Measurements from ENCODE around the gene OR8B2. TPM values are rescaled to one million over a fixed set of nuclear protein-coding genes. Genes with fewer than 3 reads are reported as not detected.

Gene OR8B2
- total RNA-seq, 4 donors from 2014 or later = not detected

GRCh38 chr11:124344346-124344745 lies 40.0 kb downstream of the OR8B2 start:
- Histone ChIP-seq H3K36me3 (no peaks in the 10 kb centered on the region), H3K27me3 (no peaks in the 10 kb centered on the region), H3K9me3 (peaks cover 0 to under 1% of the 10 kb centered on the region in 2 donors), H3K27ac (no peak overlapping the region), H3K4me3 (no peak overlapping the region), H3K4me1 (no peaks in the 10 kb centered on the region)
- no peak for DNase-seq
- no peak for TF ChIP-seq CTCF (IDR thresholded peaks at IDR 0.05)
- TF ChIP-seq POLR2A (IDR thresholded peaks at IDR 0.05) = no peak
- intact Hi-C loops (cut with DNase I; ENCODE audit: low total_unique reads) = no loop called here

DNA sequence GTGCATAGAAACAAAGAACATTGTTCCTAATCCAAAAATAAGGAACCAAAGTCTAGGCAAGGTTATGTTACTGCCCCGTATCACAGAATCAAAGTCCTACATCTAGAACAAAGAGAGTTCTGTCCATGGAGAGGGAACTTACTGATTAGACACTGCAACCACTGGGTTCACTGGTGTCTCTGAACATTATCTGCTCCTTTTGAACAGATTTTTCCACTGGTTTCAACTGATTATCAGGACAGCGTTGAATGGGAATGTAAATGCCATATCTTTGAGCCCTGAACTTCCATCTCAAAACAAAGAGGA lies 44.2 kb downstream of the OR8B2 start:
- Histone ChIP-seq H3K4me3 (no peak overlapping the region), H3K27me3 (no peaks in the 10 kb centered on the region), H3K9me3 (no peaks in the 10 kb centered on the region), H3K4me1 (no peaks in the 10 kb centered on the region), H3K27ac (no peak overlapping the region), H3K36me3 (no peaks in the 10 kb centered on the region)
- DNase-seq = no peak
- TF ChIP-seq CTCF (IDR thresholded peaks at IDR 0.05) (no peak), POLR2A (IDR thresholded peaks at IDR 0.05) (no peak)
- intact Hi-C loops (cut with DNase I; ENCODE audit: low total_unique reads) = no loop called here

DNA sequence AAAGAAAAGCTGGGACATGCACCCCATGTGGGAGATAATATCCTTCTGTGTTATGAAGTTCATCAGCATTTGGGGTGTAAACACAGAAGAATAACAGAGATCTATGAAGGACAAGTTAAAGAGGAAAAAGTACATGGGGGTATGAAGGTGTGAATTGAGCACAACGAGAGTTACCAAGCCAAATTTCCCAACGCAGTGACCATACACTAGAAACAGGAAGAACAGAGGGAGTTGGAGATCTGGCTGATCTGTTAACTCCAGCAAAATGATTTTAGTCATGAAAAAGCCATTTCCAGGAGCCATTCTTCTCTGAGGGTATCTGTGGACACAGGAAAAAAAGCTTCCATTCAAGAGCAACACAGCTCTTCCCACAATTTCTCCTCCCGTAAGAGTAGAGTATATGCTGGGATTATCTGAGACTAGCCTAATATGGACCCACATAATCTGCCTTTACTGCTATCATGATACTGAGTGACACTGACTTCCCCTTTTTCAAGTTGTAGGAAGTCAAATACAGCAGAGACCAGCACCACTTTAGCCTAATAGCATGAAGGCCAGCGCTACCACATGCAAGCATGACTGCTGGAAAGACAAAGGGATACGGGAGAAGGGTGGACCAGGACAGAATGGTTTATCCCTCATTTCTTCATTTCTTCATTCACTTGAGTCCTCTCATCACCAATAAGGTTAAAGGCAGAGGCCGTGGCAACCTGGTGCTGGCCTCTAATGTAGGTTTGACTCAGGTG lies 44.7 kb downstream of the OR8B2 start:
- DNase-seq = no peak
- intact Hi-C loops (cut with DNase I; ENCODE audit: low total_unique reads) = no loop called here
- Histone ChIP-seq H3K4me1 (no peaks in the 10 kb centered on the region), H3K27me3 (no peaks in the 10 kb centered on the region), H3K9me3 (no peaks in the 10 kb centered on the region), H3K4me3 (no peak overlapping the region), H3K27ac (no peak overlapping the region), H3K36me3 (no peaks in the 10 kb centered on the region)
- TF ChIP-seq CTCF (IDR thresholded peaks at IDR 0.05) (no peak), POLR2A (IDR thresholded peaks at IDR 0.05) (no peak)

Other genes starting within 250 kb of the OR8B2 start
- gene OR10D3, start 201.2 kb downstream of the OR8B2 start, total RNA-seq = not detected
- gene OR8G1, start 143.4 kb downstream of the OR8B2 start, total RNA-seq = not detected
- not detected for gene OR8G5, start 128.1 kb downstream of the OR8B2 start, total RNA-seq
- gene OR8D1, start 70.5 kb downstream of the OR8B2 start, total RNA-seq = not detected
- not detected for gene OR8D2, start 64.3 kb downstream of the OR8B2 start, total RNA-seq
- gene OR8B3, start 14.5 kb upstream of the OR8B2 start, total RNA-seq = not detected
- not detected for gene OR8B4, start 40.4 kb upstream of the OR8B2 start, total RNA-seq
- not detected for gene OR8B8, start 61.2 kb upstream of the OR8B2 start, total RNA-seq
- not detected for gene OR8B12, start 159.2 kb upstream of the OR8B2 start, total RNA-seq
- gene OR8A1, start 185.5 kb upstream of the OR8B2 start, total RNA-seq = not detected
- not detected for gene PANX3, start 226.9 kb upstream of the OR8B2 start, total RNA-seq
- gene TBRG1, start 238.4 kb upstream of the OR8B2 start, total RNA-seq = 10 to 100 TPM; 25.4 to 61.0 (median 38.9) TPM